Endothelial cell of hepatic sinusoid (primary cell): ENCODE data around the gene HSPB2.

Experiments
- in situ Hi-C: cut with HindIII; loops from 2 replicates; pipeline ENCODE4 v1.10.0; 2017; ENCODE audit warnings: low sequenced_read_pairs

Gene HSPB2

GRCh38 chr11:111936040-111936540, 23.6 kb downstream of the HSPB2 start:
- in situ Hi-C loops = no loop called here

GRCh38 chr11:111937461-111937769, 24.9 kb downstream of the HSPB2 start:
- in situ Hi-C loops = no loop called here

- in situ Hi-C loops = no loop called here
These were observed 25.3 kb downstream of the HSPB2 start for GRCh38 chr11:111937844-111938243.

GRCh38 chr11:111938687-111939160, 26.2 kb downstream of the HSPB2 start:
- in situ Hi-C loops = no loop called here

- in situ Hi-C loops = no loop called here
These were observed 27.5 kb downstream of the HSPB2 start for GRCh38 chr11:111939836-111940604.

- in situ Hi-C loops = no loop called here
These were observed 29.4 kb downstream of the HSPB2 start for GRCh38 chr11:111941963-111942362.

- in situ Hi-C loops = no loop called here
These were observed 30.3 kb downstream of the HSPB2 start for GRCh38 chr11:111942829-111943228.

GRCh38 chr11:111944139-111944538, 31.6 kb downstream of the HSPB2 start:
- in situ Hi-C loops = no loop called here

GRCh38 chr11:111944651-111945051, 32.1 kb downstream of the HSPB2 start:
- in situ Hi-C loops = no loop called here

GRCh38 chr11:111945198-111945597, 32.7 kb downstream of the HSPB2 start:
- in situ Hi-C loops = no loop called here

GRCh38 chr11:111946499-111946898, 34.0 kb downstream of the HSPB2 start:
- in situ Hi-C loops = no loop called here

- in situ Hi-C loops = no loop called here
These were observed 34.6 kb downstream of the HSPB2 start for GRCh38 chr11:111947143-111947542.

GRCh38 chr11:111949519-111950426, 37.2 kb downstream of the HSPB2 start:
- in situ Hi-C loops = loop anchor here (5.0 kb wide), 1 partner anchor 38 kb away; no protein-coding TSS in a partner anchor

GRCh38 chr11:111951565-111951964, 39.0 kb downstream of the HSPB2 start:
- in situ Hi-C loops = loop anchor here (5.0 kb wide), 1 partner anchor 36 kb away; no protein-coding TSS in a partner anchor

- in situ Hi-C loops = loop anchor here (5.0 kb wide), 1 partner anchor 33 kb away; no protein-coding TSS in a partner anchor
These were observed 41.6 kb downstream of the HSPB2 start for GRCh38 chr11:111954154-111954553.

GRCh38 chr11:111957663-111958444, 45.3 kb downstream of the HSPB2 start:
- in situ Hi-C loops = no loop called here

GRCh38 chr11:111960916-111961315, 48.4 kb downstream of the HSPB2 start:
- in situ Hi-C loops = no loop called here

- in situ Hi-C loops = no loop called here
These were observed 49.1 kb downstream of the HSPB2 start for GRCh38 chr11:111961389-111962300.
